NT2/D1 (cell line): ENCODE measurements around the gene VSTM2B.

Experiments used
- DNase-seq: peaks from one replicate; pipeline ENCODE4 v3.0.0-alpha.2; 2011; ENCODE audit warnings: low read depth, low spot score
- H3K27me3 ChIP-seq: 2 replicates; pipeline ENCODE4 v1.6.0; 2011; ENCODE audit warnings: mild to moderate bottlenecking; ENCODE audit not compliant: insufficient read length, insufficient read depth
- H3K36me3 ChIP-seq: 2 replicates; pipeline ENCODE4 v1.6.1; 2011; ENCODE audit warnings: mild to moderate bottlenecking, low read length, mixed read lengths; ENCODE audit not compliant: insufficient read depth, insufficient read length
- H3K4me1 ChIP-seq: 2 replicates; pipeline ENCODE4 v1.5.1; 2011; ENCODE audit not compliant: insufficient read depth, insufficient read length
- H3K4me3 ChIP-seq: 2 replicates; pipeline ENCODE4 v1.5.1; 2011; ENCODE audit warnings: low read depth; ENCODE audit not compliant: insufficient read length
- H3K9ac ChIP-seq: 2 replicates; pipeline ENCODE4 v1.6.0; 2011; ENCODE audit warnings: low read depth; ENCODE audit not compliant: insufficient read length
- H3K9me3 ChIP-seq: 2 replicates; pipeline ENCODE4 v1.5.1; 2011; ENCODE audit warnings: mild to moderate bottlenecking, low read length; ENCODE audit not compliant: insufficient read depth
- SUZ12 ChIP-seq: IDR thresholded peaks from 2 replicates; pipeline ENCODE4 v1.6.1; 2011; ENCODE audit not compliant: insufficient read length, insufficient read depth; ENCODE audit errors: extremely low read depth
- YY1 ChIP-seq: IDR thresholded peaks from 2 replicates; pipeline ENCODE4 v1.6.1; 2011; ENCODE audit not compliant: insufficient read length, insufficient read depth
- ZNF274 ChIP-seq: IDR thresholded peaks from 2 replicates; pipeline ENCODE4 v1.6.1; 2011; ENCODE audit warnings: mild to moderate bottlenecking, low read depth, low read length

VSTM2B gene

GRCh38 chr19:29533578-29534544 is 8.1 kb downstream of the VSTM2B start:
- Histone ChIP-seq H3K4me1 (peaks cover 7% of the 10 kb centered on the region), H3K9me3 (peaks cover 12% of the 10 kb centered on the region; the same call in 1 of the 2 replicates), H3K27me3 (peaks cover 3% of the 10 kb centered on the region), H3K9ac (no peak overlapping the region), H3K4me3 (no peak overlapping the region), H3K36me3 (no peaks in the 10 kb centered on the region)
- no peak for DNase-seq
- TF ChIP-seq SUZ12 (no peak), ZNF274 (no peak), YY1 (no peak)

DNA sequence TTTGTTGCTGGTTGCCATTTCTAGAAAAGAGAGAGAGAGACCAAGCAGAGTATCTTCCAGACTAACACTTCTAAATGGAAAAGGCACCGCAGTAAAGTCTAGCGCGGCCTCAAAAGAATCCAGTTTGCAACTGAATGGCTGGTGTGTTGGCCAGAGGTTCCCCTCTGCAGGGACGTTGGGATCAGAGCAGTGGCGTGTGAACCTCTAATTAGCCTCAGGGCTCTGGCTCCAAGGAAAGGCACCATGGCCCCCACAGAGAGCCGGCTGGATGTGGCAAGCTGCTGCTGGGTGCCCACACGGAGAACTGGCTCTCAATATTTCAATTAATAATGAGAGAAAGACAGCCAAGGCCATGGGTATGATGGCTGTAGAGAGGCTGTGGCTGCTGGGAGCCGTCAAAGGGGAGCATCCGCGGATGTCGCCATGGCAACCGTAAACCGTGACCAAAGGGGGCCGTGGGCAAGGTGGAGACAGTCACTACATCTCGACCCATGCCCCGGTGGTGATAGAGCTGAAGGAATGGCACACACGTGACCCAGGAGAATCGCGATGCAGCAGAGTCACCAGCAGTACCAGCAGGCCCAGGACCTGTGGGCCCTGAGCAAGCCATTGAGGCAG is 9.5 kb downstream of the VSTM2B start:
- H3K9ac ChIP-seq: no peak overlapping the region
- no peaks in the 10 kb centered on the region for H3K27me3 ChIP-seq
- no peak overlapping the region for H3K4me3 ChIP-seq
- no peaks in the 10 kb centered on the region for H3K36me3 ChIP-seq
- H3K4me1 ChIP-seq: peaks cover 13% of the 10 kb centered on the region
- DNase-seq: no peak
- TF ChIP-seq ZNF274: no peak
- no peak for TF ChIP-seq YY1
- TF ChIP-seq SUZ12: no peak
- no peaks in the 10 kb centered on the region for H3K9me3 ChIP-seq

DNA sequence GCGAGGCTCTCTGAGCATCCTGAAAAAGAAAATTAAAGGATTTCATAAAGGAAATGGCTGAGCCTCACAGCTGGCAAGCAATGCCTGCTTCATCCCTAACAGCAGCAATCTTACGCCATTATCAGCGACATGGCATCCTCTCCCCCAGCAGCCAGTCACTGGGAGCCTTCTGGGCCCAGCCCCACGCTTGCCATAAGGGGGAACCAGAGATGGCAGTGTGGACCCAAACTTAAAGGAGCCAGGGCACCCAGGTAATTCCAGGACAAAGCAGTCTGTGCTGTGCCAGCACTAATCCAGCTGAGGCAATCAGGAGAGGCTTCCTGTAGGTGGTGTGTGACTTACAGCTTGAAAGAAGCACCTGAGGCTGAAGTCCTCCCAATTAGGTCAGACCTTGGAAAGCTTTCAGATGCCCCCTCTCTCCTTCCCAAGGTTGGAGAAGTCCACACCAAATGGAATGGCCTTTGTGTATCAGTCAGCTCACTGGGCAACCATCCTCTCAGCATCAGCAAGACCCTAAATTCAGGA is 10.3 kb downstream of the VSTM2B start:
- H3K9ac ChIP-seq: no peak overlapping the region
- no peak for DNase-seq
- no peak for TF ChIP-seq SUZ12
- TF ChIP-seq ZNF274: no peak
- no peaks in the 10 kb centered on the region for H3K9me3 ChIP-seq
- H3K36me3 ChIP-seq: no peaks in the 10 kb centered on the region
- peaks cover 13% of the 10 kb centered on the region for H3K4me1 ChIP-seq
- no peaks in the 10 kb centered on the region for H3K27me3 ChIP-seq
- no peak overlapping the region for H3K4me3 ChIP-seq

- H3K27me3 ChIP-seq: no peaks in the 10 kb centered on the region
- H3K4me1 ChIP-seq: peaks cover 13% of the 10 kb centered on the region
- DNase-seq: no peak
- no peak overlapping the region for H3K4me3 ChIP-seq
- H3K9ac ChIP-seq: no peak overlapping the region
- H3K36me3 ChIP-seq: no peaks in the 10 kb centered on the region
- TF ChIP-seq ZNF274: no peak
- TF ChIP-seq SUZ12: no peak
- TF ChIP-seq YY1: no peak
- no peaks in the 10 kb centered on the region for H3K9me3 ChIP-seq
Measured at GRCh38 chr19:29537181-29537580, 11.4 kb downstream of the VSTM2B start.

GRCh38 chr19:29537601-29538000 is 11.8 kb downstream of the VSTM2B start:
- no peak overlapping the region for H3K9ac ChIP-seq
- H3K9me3 ChIP-seq: no peaks in the 10 kb centered on the region
- DNase-seq: no peak
- no peaks in the 10 kb centered on the region for H3K27me3 ChIP-seq
- peaks cover 13% of the 10 kb centered on the region for H3K4me1 ChIP-seq
- no peak overlapping the region for H3K4me3 ChIP-seq
- H3K36me3 ChIP-seq: no peaks in the 10 kb centered on the region
- TF ChIP-seq SUZ12: no peak
- TF ChIP-seq ZNF274: no peak
- TF ChIP-seq YY1: no peak

GRCh38 chr19:29538146-29538545 is 12.4 kb downstream of the VSTM2B start:
- Histone ChIP-seq H3K9me3 (no peaks in the 10 kb centered on the region), H3K4me3 (no peak overlapping the region), H3K9ac (no peak overlapping the region), H3K27me3 (no peaks in the 10 kb centered on the region), H3K36me3 (no peaks in the 10 kb centered on the region), H3K4me1 (peaks cover 13% of the 10 kb centered on the region)
- DNase-seq: no peak
- TF ChIP-seq SUZ12: no peak
- TF ChIP-seq ZNF274: no peak
- TF ChIP-seq YY1: no peak

- no peak for DNase-seq
- Histone ChIP-seq H3K27me3 (no peaks in the 10 kb centered on the region), H3K36me3 (no peaks in the 10 kb centered on the region), H3K9ac (no peak overlapping the region), H3K9me3 (no peaks in the 10 kb centered on the region), H3K4me3 (no peak overlapping the region), H3K4me1 (peaks cover 13% of the 10 kb centered on the region)
- TF ChIP-seq ZNF274 (no peak), YY1 (no peak), SUZ12 (no peak)
Measured at GRCh38 chr19:29538651-29539050, 12.9 kb downstream of the VSTM2B start.
